ENCODE results near the gene CAMK2D.
A peak's percentile ranks its signal among the peaks of the same experiment; 100 is the strongest.

The CAMK2D gene

DNA sequence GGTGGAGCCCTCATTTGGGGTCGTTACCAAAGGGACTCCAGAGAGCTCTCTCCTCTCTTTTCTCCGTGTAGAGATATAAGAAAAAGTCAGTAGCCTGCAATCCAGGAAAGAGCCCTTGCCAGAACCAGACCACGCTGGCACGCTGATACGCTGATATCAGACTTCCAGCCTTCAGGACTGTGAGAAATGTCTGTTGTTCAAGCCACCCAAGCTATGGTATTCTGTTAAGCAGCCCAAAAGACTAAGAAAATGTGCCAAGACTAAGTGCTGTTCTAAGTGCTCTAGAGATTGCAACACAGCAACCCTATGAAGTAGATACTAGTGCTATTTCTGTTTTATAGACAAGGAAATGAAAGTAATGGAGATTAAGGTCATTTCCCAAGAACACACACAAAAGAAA is 205.7 kb downstream of the CAMK2D start:
- no peaks in the 10 kb centered on the region for H3K36me3 ChIP-seq
- no peak overlapping the region for H3K27ac ChIP-seq
- no peaks in the 10 kb centered on the region for H3K9me3 ChIP-seq
- H3K27me3 ChIP-seq: no peaks in the 10 kb centered on the region
- no peak overlapping the region for H3K4me3 ChIP-seq (ENCODE audit: low read depth in 1 of 2, low read length in 1 of 2)
- TF ChIP-seq, protein P1, sequence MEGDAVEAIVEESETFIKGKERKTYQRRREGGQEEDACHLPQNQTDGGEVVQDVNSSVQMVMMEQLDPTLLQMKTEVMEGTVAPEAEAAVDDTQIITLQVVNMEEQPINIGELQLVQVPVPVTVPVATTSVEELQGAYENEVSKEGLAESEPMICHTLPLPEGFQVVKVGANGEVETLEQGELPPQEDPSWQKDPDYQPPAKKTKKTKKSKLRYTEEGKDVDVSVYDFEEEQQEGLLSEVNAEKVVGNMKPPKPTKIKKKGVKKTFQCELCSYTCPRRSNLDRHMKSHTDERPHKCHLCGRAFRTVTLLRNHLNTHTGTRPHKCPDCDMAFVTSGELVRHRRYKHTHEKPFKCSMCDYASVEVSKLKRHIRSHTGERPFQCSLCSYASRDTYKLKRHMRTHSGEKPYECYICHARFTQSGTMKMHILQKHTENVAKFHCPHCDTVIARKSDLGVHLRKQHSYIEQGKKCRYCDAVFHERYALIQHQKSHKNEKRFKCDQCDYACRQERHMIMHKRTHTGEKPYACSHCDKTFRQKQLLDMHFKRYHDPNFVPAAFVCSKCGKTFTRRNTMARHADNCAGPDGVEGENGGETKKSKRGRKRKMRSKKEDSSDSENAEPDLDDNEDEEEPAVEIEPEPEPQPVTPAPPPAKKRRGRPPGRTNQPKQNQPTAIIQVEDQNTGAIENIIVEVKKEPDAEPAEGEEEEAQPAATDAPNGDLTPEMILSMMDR (IDR thresholded peaks at IDR 0.05): no peak
- no peaks in the 10 kb centered on the region for H3K4me1 ChIP-seq (ENCODE audit: control insufficient read depth in 1 of 2, insufficient read depth in 1 of 2, low read depth in 1 of 2, low read length in 1 of 2)

DNA sequence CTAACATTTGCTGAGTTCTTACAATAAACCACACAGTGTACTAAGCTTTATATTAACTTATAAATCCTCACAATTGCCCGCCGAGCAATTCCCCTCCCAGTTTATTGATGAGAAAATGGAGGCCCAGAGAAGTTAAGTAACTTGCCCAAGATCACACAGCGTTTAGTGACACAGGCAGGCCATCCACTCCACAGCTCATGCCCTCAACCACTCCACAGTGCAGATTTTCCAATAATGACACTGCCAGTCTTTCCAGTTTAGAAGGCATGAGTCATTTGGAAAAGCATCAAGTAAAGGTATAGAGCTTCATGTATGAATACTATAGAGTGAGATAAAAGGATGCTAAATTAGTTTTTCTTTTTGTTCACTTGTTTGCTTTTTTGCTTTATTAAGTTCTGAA is 208.5 kb downstream of the CAMK2D start:
- no peaks in the 10 kb centered on the region for H3K27me3 ChIP-seq
- H3K27ac ChIP-seq: no peak overlapping the region
- H3K4me1 ChIP-seq (ENCODE audit: control insufficient read depth in 1 of 2, insufficient read depth in 1 of 2, low read depth in 1 of 2, low read length in 1 of 2): no peaks in the 10 kb centered on the region
- H3K9me3 ChIP-seq: no peaks in the 10 kb centered on the region
- no peak overlapping the region for H3K4me3 ChIP-seq (ENCODE audit: low read depth in 1 of 2, low read length in 1 of 2)
- TF ChIP-seq, protein P1 (IDR thresholded peaks at IDR 0.05): no peak
- H3K36me3 ChIP-seq: no peaks in the 10 kb centered on the region

DNA sequence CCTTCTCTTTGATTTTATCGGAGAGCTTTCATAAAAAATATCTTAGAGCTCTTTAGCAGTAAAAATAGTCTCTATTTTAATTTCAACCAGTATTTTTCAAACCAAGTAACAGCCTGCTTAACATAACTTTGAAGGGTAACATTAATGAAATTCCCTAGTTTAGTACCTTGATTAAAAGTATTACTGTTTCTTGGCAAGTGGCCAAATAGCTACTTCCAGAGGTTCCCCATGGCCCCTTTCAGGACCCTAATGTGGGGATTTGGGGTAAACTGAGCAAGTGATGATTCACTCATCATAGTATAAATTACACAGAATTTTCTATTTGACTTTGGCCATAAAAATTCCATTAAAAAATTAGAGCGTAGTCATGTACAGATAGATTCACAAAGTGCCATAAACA is 211.0 kb downstream of the CAMK2D start:
- H3K9me3 ChIP-seq: no peaks in the 10 kb centered on the region
- H3K27me3 ChIP-seq: no peaks in the 10 kb centered on the region
- no peaks in the 10 kb centered on the region for H3K36me3 ChIP-seq
- H3K4me1 ChIP-seq (ENCODE audit: control insufficient read depth in 1 of 2, insufficient read depth in 1 of 2, low read depth in 1 of 2, low read length in 1 of 2): no peaks in the 10 kb centered on the region
- TF ChIP-seq, protein P1 (IDR thresholded peaks at IDR 0.05): no peak
- no peak overlapping the region for H3K4me3 ChIP-seq (ENCODE audit: low read depth in 1 of 2, low read length in 1 of 2)
- H3K27ac ChIP-seq: no peak overlapping the region

DNA sequence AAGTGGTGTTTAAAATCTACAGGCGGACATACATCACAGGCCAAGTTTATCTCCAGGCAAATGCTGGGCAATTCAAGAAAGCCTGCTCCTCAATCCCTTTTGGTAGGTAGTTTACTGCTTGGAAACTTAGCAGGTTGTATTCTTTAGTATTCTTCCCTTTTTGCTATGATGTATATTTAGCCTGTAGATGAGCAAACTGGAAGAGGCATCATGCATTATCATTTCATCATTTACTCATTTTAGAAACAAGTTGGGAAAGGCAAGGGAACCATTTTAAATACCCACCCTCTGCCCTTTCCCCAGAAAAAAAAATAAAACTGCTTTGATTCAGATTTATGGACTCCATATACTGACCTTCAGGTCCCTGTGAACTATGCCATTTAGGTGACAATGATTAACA is 213.2 kb downstream of the CAMK2D start:
- H3K4me3 ChIP-seq (ENCODE audit: low read depth in 1 of 2, low read length in 1 of 2): no peak overlapping the region
- TF ChIP-seq, protein P1 (IDR thresholded peaks at IDR 0.05): no peak
- no peaks in the 10 kb centered on the region for H3K9me3 ChIP-seq
- H3K27me3 ChIP-seq: no peaks in the 10 kb centered on the region
- no peaks in the 10 kb centered on the region for H3K36me3 ChIP-seq
- H3K4me1 ChIP-seq (ENCODE audit: control insufficient read depth in 1 of 2, insufficient read depth in 1 of 2, low read depth in 1 of 2, low read length in 1 of 2): no peaks in the 10 kb centered on the region
- H3K27ac ChIP-seq: no peak overlapping the region

DNA sequence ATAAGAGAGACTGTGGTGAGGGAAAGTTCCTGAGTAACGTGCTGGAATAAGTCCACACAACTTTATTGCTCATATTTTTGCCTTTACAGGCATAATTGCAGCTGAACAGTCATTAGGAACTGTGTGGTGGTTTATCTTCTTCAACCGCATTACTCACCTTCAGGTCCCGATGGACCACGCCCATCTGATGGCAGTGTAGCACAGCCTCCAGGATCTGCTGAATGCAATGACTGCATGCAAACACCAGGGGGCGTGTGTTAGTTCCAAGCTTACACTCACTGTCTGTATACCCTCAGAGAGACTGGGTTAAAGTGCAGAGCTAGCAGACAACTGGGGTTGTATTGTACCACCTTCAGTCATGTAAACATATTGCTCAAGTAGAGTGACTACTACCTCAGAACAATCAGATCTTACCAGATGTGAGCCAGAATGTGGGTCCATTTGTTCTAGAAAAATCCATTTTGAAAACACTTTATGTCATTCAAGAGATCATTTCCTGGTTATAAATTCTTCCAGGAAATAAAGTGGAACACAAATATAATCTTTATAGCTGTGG is 214.0 kb downstream of the CAMK2D start:
- TF ChIP-seq, protein P1 (IDR thresholded peaks at IDR 0.05): peak; percentile 69
- Histone ChIP-seq H3K9me3 (no peaks in the 10 kb centered on the region), H3K27me3 (no peaks in the 10 kb centered on the region), H3K4me1 (ENCODE audit: control insufficient read depth in 1 of 2, insufficient read depth in 1 of 2, low read depth in 1 of 2, low read length in 1 of 2) (no peaks in the 10 kb centered on the region), H3K27ac (no peak overlapping the region), H3K36me3 (no peaks in the 10 kb centered on the region), H3K4me3 (ENCODE audit: low read depth in 1 of 2, low read length in 1 of 2) (no peak overlapping the region)

DNA sequence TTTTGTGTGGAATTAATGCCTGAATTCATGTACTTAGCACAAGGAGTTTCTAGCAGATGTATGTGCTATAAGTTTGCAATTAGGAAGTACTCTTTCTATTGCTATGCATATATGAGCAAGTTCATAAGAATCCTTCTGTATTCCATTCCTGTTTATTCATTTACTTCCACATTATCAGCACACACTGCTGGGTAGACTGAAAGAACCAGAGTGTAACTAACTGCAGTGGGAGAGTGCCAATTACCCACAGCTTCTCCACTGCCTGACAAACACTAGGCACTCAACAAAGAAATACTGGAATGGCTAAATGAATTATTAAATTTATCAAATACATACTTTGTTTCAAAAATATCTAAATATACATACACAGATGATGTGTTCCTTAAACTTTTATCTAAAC is 219.6 kb downstream of the CAMK2D start:
- no peaks in the 10 kb centered on the region for H3K4me1 ChIP-seq (ENCODE audit: control insufficient read depth in 1 of 2, insufficient read depth in 1 of 2, low read depth in 1 of 2, low read length in 1 of 2)

More for the DNA sequence above, 219.6 kb downstream of the CAMK2D start:
- Histone ChIP-seq H3K9me3 (no peaks in the 10 kb centered on the region), H3K4me3 (ENCODE audit: low read depth in 1 of 2, low read length in 1 of 2) (no peak overlapping the region), H3K27ac (no peak overlapping the region), H3K27me3 (no peaks in the 10 kb centered on the region), H3K36me3 (no peaks in the 10 kb centered on the region)
- TF ChIP-seq, protein P1 (IDR thresholded peaks at IDR 0.05): no peak
